Measurements from ENCODE around the gene CCDC18.

DNA sequence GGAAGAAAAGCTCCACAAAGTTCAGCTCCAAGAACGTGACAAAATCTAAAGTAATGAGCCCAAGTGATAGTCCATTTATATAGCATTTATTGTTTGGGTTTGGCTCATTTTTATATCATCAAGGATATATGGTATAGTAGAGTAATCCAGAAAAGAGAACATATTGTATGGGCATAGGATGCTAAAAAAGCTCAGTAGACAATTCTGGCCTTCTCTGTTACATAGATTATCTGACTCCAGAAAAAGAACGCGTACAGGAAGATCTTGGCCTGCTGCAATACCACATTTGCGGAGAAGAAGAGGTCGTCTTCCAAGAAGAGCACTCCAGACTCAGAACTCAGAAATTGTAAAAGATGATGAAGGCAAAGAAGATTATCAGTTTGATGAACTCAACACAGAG is 44.1 kb upstream of the CCDC18 start:
- TF ChIP-seq POLR2A (IDR thresholded peaks at IDR 0.05) = no peak
- TF ChIP-seq POLR2AphosphoS5 (IDR thresholded peaks at IDR 0.05) = no peak
